ENCODE measurements around the gene ARID3B.

ARID3B gene

DNA sequence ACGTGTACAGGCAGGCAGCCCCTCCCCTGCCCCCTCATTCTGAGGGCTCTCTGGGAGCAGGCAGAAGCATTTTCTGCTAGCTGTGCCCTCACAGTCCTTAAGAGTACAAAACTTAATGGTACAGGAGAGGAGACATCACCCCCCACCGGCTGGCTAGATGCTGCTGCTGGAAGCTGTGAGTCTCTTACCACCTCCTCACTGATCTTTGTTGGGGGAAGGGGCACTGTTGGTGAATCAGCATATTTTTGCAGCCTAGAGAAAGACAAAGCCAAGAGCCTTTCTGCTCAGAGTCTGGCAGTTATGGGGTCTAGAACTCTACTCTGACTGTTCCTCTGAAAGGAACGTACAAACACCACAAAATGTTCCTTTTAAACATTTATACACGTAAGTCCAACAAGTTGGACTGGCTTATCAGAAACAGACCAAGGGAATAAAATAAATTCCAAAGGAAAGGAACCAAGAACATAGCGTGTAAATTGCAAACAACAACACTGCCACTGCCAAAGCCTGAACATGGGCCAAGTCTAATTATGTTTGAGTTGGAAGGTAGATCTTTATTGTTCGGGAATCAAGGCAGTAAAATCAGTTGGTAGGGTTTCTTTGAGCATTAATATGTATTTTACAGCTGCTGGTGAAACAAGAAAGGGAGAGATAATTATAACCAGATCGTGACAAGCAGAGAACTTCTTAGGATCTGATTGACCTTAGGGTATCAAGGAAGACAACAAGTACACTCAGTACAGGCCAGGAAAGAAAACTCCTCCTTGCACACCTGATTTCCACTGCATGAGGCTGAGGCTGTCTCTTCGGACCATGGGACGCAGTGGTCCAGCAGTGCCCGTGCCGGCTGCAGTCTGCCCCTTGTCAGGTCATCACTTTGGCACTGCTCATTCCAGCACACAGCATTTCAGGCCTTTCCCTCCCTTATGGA, 102.0 kb downstream of the ARID3B start:
- DNase-seq (ENCODE audit: low spot score), result no peak

DNA sequence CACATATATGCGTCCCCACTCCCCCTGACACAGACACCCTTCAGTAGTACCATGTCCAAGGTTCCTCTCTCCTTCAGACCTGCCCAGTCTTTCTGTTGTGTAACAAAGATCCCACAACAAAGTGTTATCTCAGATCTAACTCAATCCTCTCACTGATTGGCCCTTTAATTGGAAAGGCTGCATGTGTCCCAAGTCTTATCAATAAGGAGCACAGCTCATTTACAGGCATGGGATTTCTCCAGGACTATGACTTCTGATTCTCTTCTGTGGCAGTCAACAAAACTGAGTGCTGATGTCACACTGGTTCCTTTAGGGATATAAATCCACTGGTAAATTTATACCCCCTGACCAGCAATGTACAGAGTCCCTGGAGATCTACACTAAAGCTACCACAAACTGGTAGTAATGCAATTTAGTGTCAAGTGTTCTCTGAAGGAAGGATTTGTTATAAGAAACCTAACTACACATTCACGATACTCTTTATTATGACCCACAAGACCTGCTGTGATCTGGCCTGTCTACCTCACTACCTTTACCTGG, 102.7 kb downstream of the ARID3B start:
- no peak for DNase-seq (ENCODE audit: low spot score)

DNA sequence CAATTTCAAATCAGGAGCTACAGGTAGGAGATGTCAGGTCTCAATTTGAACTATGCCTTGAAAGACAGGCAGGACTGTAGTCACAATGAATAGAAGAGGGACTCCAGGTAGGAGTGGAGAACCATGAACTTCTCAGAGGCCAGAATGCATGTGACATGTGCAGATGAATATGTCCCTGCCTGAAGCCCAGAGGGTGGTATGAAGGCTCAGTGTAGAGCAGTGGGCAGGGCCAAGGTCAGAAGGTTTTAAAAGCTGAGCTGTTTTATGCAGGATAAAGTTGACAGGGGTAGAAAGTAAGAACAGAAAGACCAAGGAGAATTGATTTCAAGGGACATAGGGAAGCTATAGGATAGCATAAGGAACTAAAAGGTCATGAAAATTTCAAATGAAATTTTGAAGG, 105.5 kb downstream of the ARID3B start:
- no peak for DNase-seq (ENCODE audit: low spot score)
